ENCODE results near the gene MT1X. TPM values are rescaled to one million over a fixed set of nuclear protein-coding genes. Genes with fewer than 3 reads are reported as not detected.
"Not testable (repeated sequence)": the region's sequence is repeated elsewhere in the genome, so short reads cannot be mapped to it uniquely, and the experiment has no call there.

MT1X gene
- total and polyA plus RNA-seq, 7 experiments from 2014 or later = 15.0 to 157 (median 26.8) TPM

DNA sequence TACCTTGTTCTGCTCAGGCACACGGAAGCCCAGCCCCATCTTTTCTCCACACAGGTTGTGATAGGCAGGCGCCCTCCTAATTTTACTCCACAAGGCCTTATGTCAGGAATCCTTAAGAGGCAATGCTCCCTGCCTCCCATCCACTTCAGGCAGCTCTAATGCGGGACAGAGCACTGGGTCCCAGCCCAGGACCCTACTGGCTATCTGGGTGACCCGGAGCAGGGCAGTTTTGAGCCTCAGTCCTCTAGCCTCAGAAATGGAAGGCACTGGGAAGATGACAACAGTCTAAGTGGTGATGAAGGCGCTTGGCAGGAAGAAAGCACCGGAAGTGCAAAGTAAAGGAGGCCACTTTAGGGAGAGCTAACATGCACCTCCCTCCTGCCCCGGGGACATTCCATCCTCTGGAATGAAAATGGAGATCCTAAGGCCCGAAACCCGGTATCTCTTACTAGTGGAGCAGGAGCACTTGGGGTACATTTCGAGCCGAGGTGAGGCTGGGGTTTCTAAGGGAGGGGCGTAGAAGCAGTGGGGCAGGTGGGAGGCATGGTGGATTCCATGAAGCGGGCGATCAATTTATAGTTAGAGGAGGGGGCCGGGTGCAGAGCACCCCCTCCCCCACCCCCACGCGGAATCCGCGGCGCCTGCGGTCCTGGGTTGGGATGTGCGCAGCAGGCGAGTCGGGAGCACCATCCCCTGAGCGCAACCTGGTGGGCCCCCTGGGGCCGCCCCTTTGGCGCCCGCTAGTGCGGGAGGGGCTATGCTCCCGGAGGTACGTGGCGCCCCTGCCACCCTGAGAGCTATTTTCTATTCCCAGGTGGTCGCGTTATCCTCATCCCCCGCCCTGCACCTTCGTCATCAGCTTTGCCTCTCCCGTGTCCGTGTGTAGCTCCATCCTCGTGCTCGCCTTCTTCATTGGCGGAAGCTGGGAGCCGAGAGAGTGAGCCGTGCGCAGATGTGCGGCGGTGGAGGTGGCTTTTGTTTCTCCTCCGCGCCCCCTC, 19.6 kb upstream of the MT1X start:
- peaks cover 7 to 52% (median 17%) of the 10 kb centered on the region in 5 donors for H3K27me3 Mint-ChIP-seq
- no peaks in the 10 kb centered on the region for H3K36me3 ChIP-seq (ENCODE audit: control insufficient read depth in 2 of 3, insufficient read depth in 3 of 3, low read length in 3 of 3)
- H3K36me3 Mint-ChIP-seq = peaks cover 0 to 18% (median 5%) of the 10 kb centered on the region in 5 donors
- H3K27me3 ChIP-seq (ENCODE audit: control insufficient read depth in 2 of 2, insufficient read depth in 2 of 2, low read length in 2 of 2) = peaks cover 0 to 4% of the 10 kb centered on the region in 2 donors
- H3K27ac Mint-ChIP-seq = peak overlapping the region; percentile 79 to 94 (median 89)
- CTCF ChIA-PET = interaction anchor here (1.0 to 2.2 kb wide), 4 partner anchors 19 to 86 kb away, joined by 3 to 11 read pairs (median 8); no protein-coding TSS in a partner anchor
- peak overlapping the region; percentile 66 for H3K4me3 ChIP-seq (ENCODE audit: low read length)
- no peaks in the 10 kb centered on the region for H3K9me3 Mint-ChIP-seq
- H3K27ac ChIP-seq (ENCODE audit: low read depth, low read length) = peak overlapping the region; percentile 50
- DNase-seq (peak in 2 of 9 donors; percentile 29 to 30), ATAC-seq (peak; percentile 58)
- peaks cover 18 to 54% (median 36%) of the 10 kb centered on the region in 7 donors for H3K4me1 Mint-ChIP-seq
- intact Hi-C loops (cut with micrococcal nuclease) = loop anchor here (1.0 to 5.0 kb wide), 6 partner anchors 12 to 140 kb away; partner anchors contain the start of genes MT2A (in 2 of the 2), BBS2 (in 1 of the 2) and MT1X (in 1 of the 2)
- no peaks in the 10 kb centered on the region for H3K9me3 ChIP-seq (ENCODE audit: control insufficient read depth in 2 of 3, low read length in 3 of 3)
- H3K4me3 Mint-ChIP-seq = peak overlapping the region; percentile 85 to 95 (median 88)
- peaks cover 7 to 12% of the 10 kb centered on the region in 2 donors for H3K4me1 ChIP-seq (ENCODE audit: control insufficient read depth in 2 of 2, insufficient read depth in 2 of 2, low read length in 2 of 2)
- POLR2A ChIA-PET = interaction anchor here (1.1 to 4.0 kb wide), 7 partner anchors 10 to 143 kb away, joined by 3 to 23 read pairs (median 5); partner anchors contain the start of genes MT1X and MT2A

DNA sequence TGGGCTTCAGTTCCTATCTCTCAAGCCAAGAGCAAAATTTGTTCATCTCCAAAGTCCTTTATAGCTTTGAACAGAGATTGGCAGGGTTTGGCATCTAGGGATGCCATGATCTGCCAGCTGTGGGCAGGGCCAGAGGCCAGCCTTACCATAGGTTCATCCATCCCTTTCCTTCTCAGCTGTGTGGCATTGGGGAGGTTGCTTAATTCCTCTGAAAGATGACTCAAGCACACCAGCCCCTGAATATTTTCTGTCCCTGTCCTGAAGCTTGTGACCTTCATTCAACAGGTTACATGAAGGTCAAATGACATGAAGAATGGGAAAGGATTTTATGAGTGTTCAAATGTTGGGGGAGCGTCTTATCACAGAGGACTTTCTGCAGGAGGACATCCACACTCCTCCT, 17.8 kb upstream of the MT1X start:
- no peak for DNase-seq
- intact Hi-C loops (cut with micrococcal nuclease) = loop anchor here in 1 of 2 donors (5.0 kb wide), 1 partner anchor 142 kb away; the partner anchor contains the start of gene BBS2

DNA sequence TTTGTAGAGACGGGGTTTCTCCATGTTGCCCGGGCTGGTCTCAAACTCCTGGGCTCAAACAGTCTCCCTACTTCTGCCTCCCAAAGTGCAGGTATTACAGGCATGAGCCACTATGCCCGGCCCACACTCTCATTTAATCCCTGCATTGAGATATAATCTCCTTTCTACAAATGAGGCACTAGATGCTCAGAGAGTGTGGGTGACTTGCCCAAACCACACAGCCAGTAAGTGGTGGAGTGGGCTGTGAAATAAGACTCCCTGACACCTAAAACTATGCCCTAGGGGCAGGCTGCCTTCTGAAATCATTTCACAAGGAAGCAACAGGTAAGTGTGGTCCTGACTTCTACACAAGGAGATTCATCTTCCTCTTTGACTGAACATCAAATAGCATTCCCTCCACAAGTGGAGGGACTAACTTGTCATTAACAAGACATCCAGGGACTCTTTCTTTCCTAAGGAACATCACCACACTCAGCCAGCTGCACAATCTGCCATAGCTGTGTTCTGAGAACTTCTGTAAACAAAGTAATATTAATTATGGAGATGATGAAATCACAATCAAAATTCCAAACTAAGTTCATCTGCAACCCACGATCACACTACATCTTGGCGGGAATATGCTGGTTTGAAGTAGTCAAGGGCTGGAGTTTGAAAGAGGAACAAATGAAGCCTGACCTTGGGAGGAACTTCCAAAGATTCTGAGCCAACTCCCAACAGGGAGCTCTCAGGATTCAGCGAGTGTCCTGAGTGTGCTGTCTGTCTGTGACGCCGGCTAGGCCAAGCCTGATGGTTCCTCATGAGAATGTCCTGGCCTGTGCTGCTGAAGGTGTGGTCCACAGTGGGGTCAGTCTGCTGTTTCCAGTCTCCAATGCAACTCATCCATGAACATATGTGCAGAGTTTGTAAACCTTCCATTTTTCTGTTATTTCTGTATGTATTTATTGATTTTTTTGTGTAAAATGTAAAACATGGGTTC, 16.7 kb upstream of the MT1X start:
- H3K9me3 Mint-ChIP-seq; CTCF ChIA-PET; ATAC-seq; H3K36me3 ChIP-seq (ENCODE audit: control insufficient read depth in 2 of 3, insufficient read depth in 3 of 3, low read length in 3 of 3); H3K4me1 ChIP-seq (ENCODE audit: control insufficient read depth in 2 of 2, insufficient read depth in 2 of 2, low read length in 2 of 2); H3K4me3 ChIP-seq (ENCODE audit: low read length); H3K27ac ChIP-seq (ENCODE audit: low read depth, low read length); H3K4me3 Mint-ChIP-seq; intact Hi-C loops (cut with micrococcal nuclease); H3K9me3 ChIP-seq (ENCODE audit: control insufficient read depth in 2 of 3, low read length in 3 of 3); DNase-seq; H3K27ac Mint-ChIP-seq: not testable (repeated sequence)
- Mint-ChIP-seq H3K4me1 (peaks cover 14 to 49% (median 38%) of the 10 kb centered on the region in 7 donors), H3K36me3 (peaks cover 0 to 18% (median 5%) of the 10 kb centered on the region in 5 donors), H3K27me3 (peaks cover 33 to 75% (median 38%) of the 10 kb centered on the region in 5 donors)
- POLR2A ChIA-PET = interaction anchor here (1.2 to 1.5 kb wide), 2 partner anchors 10 to 52 kb away, joined by 3 to 4 read pairs; no protein-coding TSS in a partner anchor
- H3K27me3 ChIP-seq (ENCODE audit: control insufficient read depth in 2 of 2, insufficient read depth in 2 of 2, low read length in 2 of 2) = peaks cover 0 to 24% of the 10 kb centered on the region in 2 donors

More for the DNA sequence above, 17.8 kb upstream of the MT1X start:
- H3K9me3 Mint-ChIP-seq = no peaks in the 10 kb centered on the region
- peak overlapping the region in 2 of 10 donors; percentile 5 to 16 for H3K4me3 Mint-ChIP-seq
- H3K36me3 ChIP-seq (ENCODE audit: control insufficient read depth in 2 of 3, insufficient read depth in 3 of 3, low read length in 3 of 3) = no peaks in the 10 kb centered on the region
- no peak overlapping the region for H3K4me3 ChIP-seq (ENCODE audit: low read length)
- no peak for ATAC-seq
- CTCF ChIA-PET = interaction anchor here (0.6 to 0.7 kb wide), 2 partner anchors 19 to 37 kb away, joined by 3 to 4 read pairs; no protein-coding TSS in a partner anchor
- peaks cover 0 to 4% of the 10 kb centered on the region in 2 donors for H3K4me1 ChIP-seq (ENCODE audit: control insufficient read depth in 2 of 2, insufficient read depth in 2 of 2, low read length in 2 of 2)
- H3K36me3 Mint-ChIP-seq = peaks cover 0 to 18% (median 5%) of the 10 kb centered on the region in 5 donors
- H3K27ac ChIP-seq (ENCODE audit: low read depth, low read length) = no peak overlapping the region
- peaks cover 0 to 18% of the 10 kb centered on the region in 2 donors for H3K27me3 ChIP-seq (ENCODE audit: control insufficient read depth in 2 of 2, insufficient read depth in 2 of 2, low read length in 2 of 2)
- peaks cover 24 to 68% (median 32%) of the 10 kb centered on the region in 5 donors for H3K27me3 Mint-ChIP-seq
- peaks cover 14 to 48% (median 40%) of the 10 kb centered on the region in 7 donors for H3K4me1 Mint-ChIP-seq
- POLR2A ChIA-PET = interaction anchor here (0.8 to 3.2 kb wide), 4 partner anchors 11 to 145 kb away, joined by 3 to 18 read pairs (median 4); partner anchors contain the start of gene MT1X
- no peaks in the 10 kb centered on the region for H3K9me3 ChIP-seq (ENCODE audit: control insufficient read depth in 2 of 3, low read length in 3 of 3)
- no peak overlapping the region for H3K27ac Mint-ChIP-seq

DNA sequence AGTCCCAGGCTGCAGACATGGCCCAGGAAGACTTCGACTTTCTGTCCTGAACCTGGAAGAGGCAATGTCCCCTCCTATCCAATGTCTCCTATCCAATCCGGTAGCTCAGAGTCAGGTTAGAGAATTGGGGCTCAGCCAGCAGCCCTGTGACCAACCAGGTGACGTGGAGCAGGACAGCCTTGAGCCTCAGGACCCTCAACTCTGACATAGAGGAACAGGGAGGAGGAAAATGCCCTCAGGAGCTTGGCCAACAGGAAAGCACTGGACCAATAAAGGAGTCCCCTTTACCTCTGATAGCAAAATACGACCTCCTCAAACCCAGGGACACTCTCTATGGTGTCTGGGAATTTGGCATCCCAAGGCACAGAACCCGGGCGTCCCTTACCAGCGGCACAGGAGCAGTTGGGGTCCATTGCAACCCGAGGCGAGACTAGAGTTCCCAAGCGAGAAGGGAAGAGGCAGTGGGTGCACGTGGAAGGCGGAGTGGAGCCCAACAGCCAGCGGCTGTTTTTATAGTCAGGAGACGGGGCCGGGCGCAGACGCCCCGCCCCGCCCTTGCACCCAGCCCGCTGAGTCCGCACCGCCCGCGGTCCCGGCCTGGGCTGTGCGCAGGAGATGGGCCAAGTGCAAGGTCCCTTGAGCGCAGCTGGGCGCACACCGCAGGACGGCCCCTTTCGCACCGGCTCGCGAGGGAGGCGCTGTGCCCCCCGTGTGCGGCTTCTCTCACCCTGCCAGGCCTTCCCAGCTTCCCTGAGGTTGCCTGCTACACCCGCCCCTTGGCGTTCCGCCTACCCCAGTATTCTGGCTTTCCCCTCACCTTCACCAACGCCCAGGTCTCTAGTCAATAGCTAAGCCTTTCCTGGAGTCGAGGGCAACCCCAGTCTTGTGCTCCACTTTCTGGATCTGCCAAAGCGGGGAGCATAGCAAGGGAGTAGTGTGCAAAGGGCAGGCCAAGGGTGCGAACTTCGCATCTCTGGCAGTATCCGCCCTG, 14.4 kb upstream of the MT1X start, which contains the start of gene MT1G:
TSS of gene MT1G (minus strand) at position 485 of the 991 bp plus-strand sequence. CDS start at position 413, 72 bp downstream.
- H3K9me3 Mint-ChIP-seq = no peaks in the 10 kb centered on the region

More for the DNA sequence above, 14.4 kb upstream of the MT1X start, which contains the start of gene MT1G:
- Histone ChIP-seq H3K9me3 (ENCODE audit: control insufficient read depth in 2 of 3, low read length in 3 of 3) (no peaks in the 10 kb centered on the region), H3K27ac (ENCODE audit: low read depth, low read length) (no peak within 1 kb of the TSS), H3K27me3 (ENCODE audit: control insufficient read depth in 2 of 2, insufficient read depth in 2 of 2, low read length in 2 of 2) (peaks cover 0 to 25% of the 10 kb centered on the region in 2 donors), H3K4me1 (ENCODE audit: control insufficient read depth in 2 of 2, insufficient read depth in 2 of 2, low read length in 2 of 2) (no peaks in the 10 kb centered on the region), H3K36me3 (ENCODE audit: control insufficient read depth in 2 of 3, insufficient read depth in 3 of 3, low read length in 3 of 3) (no peaks in the 10 kb centered on the region), H3K4me3 (ENCODE audit: low read length) (no peak within 1 kb of the TSS)
- Mint-ChIP-seq H3K4me3 (peak within 1 kb of the TSS in 9 of 10 donors; percentile 25 to 78 (median 50)), H3K27me3 (peaks cover 44 to 85% (median 49%) of the 10 kb centered on the region in 5 donors), H3K4me1 (peaks cover 0 to 38% (median 24%) of the 10 kb centered on the region in 7 donors), H3K36me3 (peaks cover 0 to 14% (median 5%) of the 10 kb centered on the region in 5 donors), H3K27ac (peak within 1 kb of the TSS in 2 of 9 donors; percentile 16 to 43)
- ATAC-seq = peak; percentile 57
- intact Hi-C loops (cut with micrococcal nuclease) = loop anchor here in 1 of 2 donors (1.0 kb wide), 1 partner anchor 14 kb away; the partner anchor contains the start of gene MT1X
- DNase-seq = peak in 1 of 9 donors; percentile 58
- POLR2A ChIA-PET = interaction anchor here (0.8 to 1.5 kb wide), 2 partner anchors 8 to 15 kb away, joined by 3 to 5 read pairs; no protein-coding TSS in a partner anchor
- CTCF ChIA-PET = interaction anchor here (3.1 kb wide), 1 partner anchor 34 kb away, joined by 10 read pairs; no protein-coding TSS in a partner anchor
